Amniotic epithelial cell (primary cell): ENCODE measurements around the gene PHLDB1.

Source experiments
- DNase-seq: peaks from one replicate; pipeline ENCODE4 v3.0.0-alpha.2; 2010; ENCODE audit warnings: low read depth

The PHLDB1 gene

DNA sequence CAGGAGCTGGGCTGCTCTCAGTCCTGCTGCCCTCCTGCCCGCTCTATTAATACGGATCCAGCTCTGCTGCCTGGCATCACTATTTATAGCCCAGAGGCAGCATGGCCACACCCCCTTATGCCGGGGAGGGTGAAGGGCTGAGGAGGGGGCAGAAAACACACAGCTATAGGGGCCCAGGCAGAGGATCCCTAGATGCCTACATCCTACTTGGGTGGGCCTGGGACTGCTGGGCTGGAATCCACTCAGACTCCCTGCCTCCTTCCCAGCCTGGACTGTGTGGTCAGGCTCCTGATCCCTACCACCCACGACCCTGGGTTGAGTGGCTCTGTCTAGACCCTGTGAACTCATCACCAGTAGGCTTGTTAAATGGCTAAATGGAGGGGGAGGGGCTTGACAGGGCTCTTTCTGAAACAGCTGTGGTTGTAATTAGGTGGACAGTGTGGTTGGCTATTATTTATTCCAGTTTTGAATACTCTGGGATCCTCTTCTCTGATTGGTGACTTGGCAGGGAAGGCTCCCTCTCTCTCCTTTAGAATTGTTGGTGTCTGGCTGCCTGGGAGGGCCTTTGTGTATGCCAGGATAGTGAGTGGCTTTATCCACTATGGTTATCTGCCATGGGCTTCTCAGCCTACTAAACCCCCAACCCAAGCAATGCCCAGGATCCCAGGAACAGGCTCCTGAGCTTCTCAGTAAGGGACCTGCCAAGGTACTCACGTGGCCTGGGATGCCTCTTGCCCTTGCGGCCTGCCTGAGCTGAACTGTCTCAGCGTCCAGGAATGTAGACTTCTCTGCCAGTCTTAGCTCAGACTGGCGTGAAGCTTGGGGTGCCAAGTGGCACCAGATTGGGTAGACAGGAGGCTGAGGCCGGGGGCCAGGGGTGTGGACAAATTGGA lies 15.2 kb downstream of the PHLDB1 start:
- DNase-seq = peak; percentile 90

GRCh38 chr11:118623269-118623655 lies 15.8 kb downstream of the PHLDB1 start:
- peak; percentile 42 for DNase-seq

GRCh38 chr11:118625036-118625690 lies 17.7 kb downstream of the PHLDB1 start:
- no peak for DNase-seq

GRCh38 chr11:118625976-118626375 lies 18.6 kb downstream of the PHLDB1 start:
- no peak for DNase-seq

DNA sequence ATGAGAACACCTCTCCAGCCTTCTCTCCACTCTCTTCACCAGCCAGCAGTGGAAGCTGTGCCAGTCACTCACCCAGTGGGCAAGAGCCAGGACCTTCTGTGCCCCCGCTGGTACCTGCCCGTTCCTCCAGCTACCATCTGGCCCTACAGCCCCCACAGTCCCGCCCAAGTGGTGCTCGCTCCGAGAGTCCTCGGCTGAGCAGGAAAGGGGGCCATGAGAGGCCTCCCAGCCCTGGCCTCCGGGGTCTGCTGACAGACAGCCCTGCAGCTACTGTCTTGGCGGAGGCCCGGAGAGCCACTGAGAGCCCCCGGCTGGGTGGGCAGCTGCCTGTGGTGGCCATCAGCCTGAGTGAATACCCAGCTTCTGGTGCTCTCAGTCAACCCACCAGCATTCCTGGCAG lies 20.2 kb downstream of the PHLDB1 start:
- no peak for DNase-seq

DNA sequence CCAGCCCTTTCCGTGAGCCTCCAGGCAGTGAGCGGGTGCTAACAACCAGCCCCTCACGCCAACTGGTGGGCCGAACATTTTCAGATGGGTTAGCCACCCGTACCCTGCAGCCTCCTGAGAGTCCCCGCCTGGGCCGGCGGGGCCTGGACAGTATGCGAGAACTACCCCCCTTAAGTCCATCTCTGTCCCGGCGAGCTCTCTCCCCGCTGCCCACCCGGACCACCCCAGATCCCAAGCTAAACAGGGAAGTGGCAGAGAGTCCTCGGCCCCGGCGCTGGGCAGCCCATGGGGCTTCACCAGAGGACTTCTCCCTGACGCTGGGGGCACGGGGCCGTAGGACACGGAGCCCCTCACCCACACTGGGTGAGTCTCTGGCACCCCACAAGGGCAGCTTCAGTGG lies 20.6 kb downstream of the PHLDB1 start:
- no peak for DNase-seq

DNA sequence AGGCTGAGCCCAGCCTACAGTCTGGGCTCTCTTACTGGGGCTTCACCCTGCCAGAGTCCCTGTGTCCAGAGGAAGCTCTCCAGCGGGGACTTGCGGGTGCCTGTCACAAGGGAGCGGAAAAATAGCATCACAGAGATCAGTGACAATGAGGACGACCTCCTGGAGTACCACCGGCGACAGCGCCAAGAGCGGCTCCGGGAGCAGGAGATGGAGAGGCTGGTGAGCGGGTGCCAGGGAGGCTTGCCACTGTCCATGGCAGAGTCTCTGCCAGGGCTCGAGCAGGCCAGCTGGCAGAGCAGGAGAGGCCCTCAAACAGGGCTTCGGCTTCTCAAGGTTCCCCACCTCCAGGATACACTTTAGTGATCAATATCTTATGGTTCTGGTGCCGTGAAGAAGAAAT lies 21.0 kb downstream of the PHLDB1 start:
- no peak for DNase-seq

DNA sequence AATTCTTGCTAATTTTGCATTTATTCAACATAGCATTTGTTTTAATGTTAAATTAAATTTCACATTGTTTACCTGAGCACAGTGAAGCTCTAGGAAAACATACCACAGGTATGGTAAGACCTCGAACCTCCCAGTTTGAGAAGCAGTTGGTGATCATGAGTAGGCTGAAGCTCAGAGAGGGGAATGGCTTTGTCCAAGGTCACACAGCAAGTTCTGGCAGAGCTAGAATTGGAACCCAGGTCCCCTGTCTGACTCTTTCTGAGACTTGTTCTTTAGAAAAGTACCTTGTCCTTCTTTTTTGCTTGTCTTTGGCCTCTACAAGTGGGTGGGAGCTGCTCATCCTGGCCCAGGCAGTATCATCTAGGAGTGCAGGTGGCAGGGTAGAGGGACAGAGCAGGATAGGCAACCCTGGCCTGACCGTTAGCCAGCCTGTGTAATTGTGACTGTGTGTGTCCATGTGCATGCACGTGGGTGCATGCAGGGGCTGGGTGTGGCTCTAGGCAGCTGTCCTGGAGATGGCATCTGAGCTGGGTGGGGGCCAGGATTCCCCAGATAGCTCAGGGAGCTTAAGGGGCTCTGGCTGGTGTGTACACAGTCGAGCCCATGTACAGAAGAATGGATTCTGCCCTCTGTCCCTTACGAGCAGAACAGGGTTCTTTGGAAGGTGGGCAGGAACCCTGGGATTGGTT lies 21.6 kb downstream of the PHLDB1 start:
- no peak for DNase-seq

DNA sequence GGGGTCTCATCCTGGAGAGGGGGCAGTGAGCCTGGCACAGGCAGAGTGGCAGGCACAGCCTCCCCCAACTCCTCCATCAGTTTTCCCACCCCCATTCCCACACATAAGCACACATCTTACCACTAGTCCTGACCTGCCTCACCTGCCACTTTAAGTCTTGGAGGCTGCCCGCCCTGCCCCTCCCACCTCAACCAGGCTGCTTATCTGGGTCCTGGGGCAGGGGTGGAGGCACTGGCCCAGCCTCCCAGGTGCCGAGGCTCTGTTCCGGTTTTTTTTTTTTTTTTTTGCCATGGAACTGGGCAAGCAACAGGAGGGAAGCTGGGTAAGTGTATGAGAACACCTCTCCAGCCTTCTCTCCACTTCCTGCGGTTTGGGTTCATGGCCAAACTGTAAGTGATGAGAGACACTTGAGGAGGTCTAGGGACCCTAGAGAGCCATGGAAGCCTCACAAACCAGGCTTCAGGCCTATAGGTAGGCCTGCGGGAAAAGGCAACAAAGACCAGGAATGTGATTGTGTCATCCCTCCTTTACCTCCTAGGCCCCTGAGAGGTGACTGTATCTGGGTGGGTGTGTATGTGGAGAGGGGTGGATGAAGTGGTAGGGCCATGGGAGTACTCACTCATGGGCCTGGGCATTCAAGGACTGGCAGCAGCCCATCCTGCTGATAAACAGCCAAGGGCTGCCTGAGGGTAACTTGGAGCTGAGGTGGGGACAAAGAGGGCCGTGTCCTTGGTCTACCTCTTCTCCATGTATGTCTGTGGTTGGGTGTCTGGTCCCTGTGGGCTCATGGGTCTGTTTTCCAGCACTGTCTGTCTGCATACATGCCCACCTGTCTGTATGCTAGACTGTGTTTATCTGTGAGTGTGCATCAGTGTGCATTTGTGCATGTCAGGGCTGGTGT lies 22.6 kb downstream of the PHLDB1 start:
- DNase-seq = no peak

GRCh38 chr11:118631142-118631909 lies 23.9 kb downstream of the PHLDB1 start:
- no peak for DNase-seq

- no peak for DNase-seq
These were observed 25.3 kb downstream of the PHLDB1 start for GRCh38 chr11:118632577-118633318.

GRCh38 chr11:118633319-118633690 lies 25.9 kb downstream of the PHLDB1 start:
- no peak for DNase-seq

DNA sequence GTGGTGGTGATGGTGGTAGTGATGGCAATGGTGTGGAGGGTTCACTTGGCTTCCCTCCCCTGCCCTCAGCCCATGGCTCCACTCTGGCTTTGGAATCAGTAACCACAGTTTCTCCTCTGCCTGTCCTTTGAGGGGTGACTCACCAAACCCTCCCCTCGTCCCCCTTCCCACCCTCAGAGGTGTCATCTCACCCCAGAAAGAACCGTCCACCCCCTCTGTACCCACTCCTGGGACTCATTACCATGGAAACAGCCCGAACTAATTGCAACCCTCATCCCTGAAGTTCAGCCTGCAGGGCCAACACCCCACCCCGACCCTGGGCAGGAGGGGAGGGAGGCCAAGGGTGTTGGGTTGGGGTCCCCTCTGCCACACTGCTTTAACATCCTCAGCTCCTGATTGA lies 26.6 kb downstream of the PHLDB1 start:
- DNase-seq = no peak

DNA sequence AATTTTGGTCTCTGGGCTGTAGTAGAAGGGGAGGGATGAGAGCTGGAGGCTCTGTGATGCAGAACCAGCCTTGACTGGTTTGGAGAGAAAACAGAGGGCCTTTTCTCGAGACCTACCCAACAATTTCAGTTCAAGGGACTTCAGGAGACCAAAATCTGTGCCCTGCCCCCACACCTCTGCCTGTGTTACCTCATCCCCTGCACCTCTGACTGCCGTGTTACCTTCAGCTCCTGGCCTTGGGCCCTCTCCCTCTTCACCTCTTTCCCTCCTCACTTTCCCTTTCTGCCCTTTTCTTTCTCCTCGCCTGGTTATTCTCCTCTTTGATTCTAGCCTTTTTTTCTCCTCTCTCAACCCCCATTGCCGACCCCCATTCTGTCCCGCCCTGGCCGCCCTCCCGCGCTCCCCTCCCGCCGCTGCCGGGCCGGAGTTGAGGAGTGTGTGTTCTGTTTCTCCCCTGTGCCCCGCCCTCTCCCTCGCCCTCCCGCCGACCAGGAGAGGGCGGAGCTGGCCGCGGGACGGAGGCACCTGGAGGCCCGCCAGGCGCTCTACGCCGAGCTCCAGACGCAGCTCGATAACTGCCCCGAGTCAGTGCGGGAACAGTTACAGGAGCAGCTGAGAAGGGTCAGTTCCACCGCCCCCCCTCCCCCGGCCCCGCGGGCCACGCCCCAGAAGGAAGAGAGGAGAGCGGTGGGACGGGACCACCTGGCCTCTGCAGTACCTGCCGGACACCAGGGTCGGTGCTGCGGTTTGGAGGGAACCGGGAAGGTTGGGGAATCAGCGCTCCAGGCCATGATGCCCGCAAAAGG lies 27.2 kb downstream of the PHLDB1 start:
- DNase-seq = peak; percentile 58

- DNase-seq = no peak
These were observed 27.8 kb downstream of the PHLDB1 start for GRCh38 chr11:118635237-118635591.

DNA sequence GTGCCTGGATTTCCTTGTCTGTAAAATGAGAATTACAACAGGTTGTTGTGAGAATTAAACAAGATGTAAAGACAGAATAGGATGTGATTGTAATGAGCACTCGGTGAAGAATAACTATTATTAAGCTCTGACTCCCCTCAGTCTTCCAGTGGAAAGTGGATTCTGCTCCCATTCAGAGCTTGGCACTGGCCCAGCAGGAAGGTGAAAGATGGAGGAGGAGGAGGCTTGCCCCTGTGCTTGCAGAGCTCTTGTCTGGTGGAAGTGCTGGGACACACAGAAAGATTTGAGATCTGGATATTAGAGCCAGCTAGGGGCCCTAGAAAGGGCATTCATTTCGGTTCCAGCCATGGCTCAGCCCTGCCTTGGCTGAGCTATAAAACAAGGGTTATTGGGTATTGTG lies 28.2 kb downstream of the PHLDB1 start:
- DNase-seq = no peak

GRCh38 chr11:118636569-118637290 lies 29.3 kb downstream of the PHLDB1 start:
- no peak for DNase-seq

GRCh38 chr11:118638726-118639125 lies 31.3 kb downstream of the PHLDB1 start:
- DNase-seq = no peak

DNA sequence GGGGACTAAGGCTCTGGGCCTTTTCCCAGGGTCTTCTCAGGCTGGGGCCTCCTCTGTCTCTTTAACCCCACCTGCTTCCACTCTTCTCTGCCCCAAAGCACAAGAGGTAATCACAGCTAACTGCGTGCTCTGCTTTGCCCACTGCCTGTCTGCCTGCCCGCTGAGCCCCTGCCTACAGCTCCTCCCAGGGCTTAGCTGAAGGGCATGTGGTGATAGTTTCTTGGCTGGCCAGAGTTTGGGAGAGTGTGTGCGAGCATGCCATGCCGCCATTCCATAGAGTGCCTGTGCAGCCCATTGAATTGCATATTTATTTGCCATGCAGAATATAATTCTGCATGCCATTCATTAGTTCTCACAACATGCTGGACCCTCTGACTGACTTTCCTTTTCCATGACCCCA lies 32.5 kb downstream of the PHLDB1 start:
- DNase-seq = no peak
